H9 (cell line): ENCODE results near the gene IQCE. TPM values are rescaled to one million over a fixed set of nuclear protein-coding genes. Genes with fewer than 3 reads are reported as not detected.

ENCODE experiments used
- DNase-seq: peaks from one replicate; pipeline ENCODE4 v3.0.0-alpha.2; 2017
- H2AFZ ChIP-seq: one replicate; pipeline ENCODE4 v1.6.1; 2013; ENCODE audit warnings: mild to moderate bottlenecking, low read length, control low read depth, moderate library complexity
- H2AK5ac ChIP-seq: 2 replicates; pipeline ENCODE4 v1.6.1; 2013; ENCODE audit warnings: low read length, control low read depth, mixed read lengths; ENCODE audit not compliant: insufficient read length
- H2BK120ac ChIP-seq: one replicate; pipeline ENCODE4 v1.6.1; 2013; ENCODE audit warnings: low read depth, mild to moderate bottlenecking, low read length, control low read depth, inconsistent platforms; ENCODE audit not compliant: poor library complexity, severe bottlenecking
- H2BK12ac ChIP-seq: 2 replicates; pipeline ENCODE4 v1.6.1; 2013; ENCODE audit warnings: low read length, control low read depth, mixed read lengths, low read depth; ENCODE audit not compliant: insufficient read length
- H2BK15ac ChIP-seq: 2 replicates; pipeline ENCODE4 v1.6.1; 2013; ENCODE audit warnings: low read depth, low read length, control low read depth
- H2BK20ac ChIP-seq: one replicate; pipeline ENCODE4 v1.6.1; 2013; ENCODE audit warnings: low read depth, mild to moderate bottlenecking, low read length, control low read depth, inconsistent platforms; ENCODE audit not compliant: poor library complexity, severe bottlenecking
- H2BK5ac ChIP-seq: 2 replicates; pipeline ENCODE4 v1.6.1; 2013; ENCODE audit warnings: low read length, control low read depth, mixed read lengths; ENCODE audit not compliant: insufficient read length
- H3K14ac ChIP-seq: 2 replicates; pipeline ENCODE4 v1.6.1; 2013; ENCODE audit warnings: low read length, control low read depth; ENCODE audit not compliant: insufficient read depth
- H3K18ac ChIP-seq: 2 replicates; pipeline ENCODE4 v1.6.1; 2013; ENCODE audit warnings: low read depth, mild to moderate bottlenecking, mixed read lengths, low read length, control low read depth; ENCODE audit not compliant: insufficient read length
- H3K23ac ChIP-seq: 2 replicates; pipeline ENCODE4 v1.6.1; 2013; ENCODE audit warnings: low read length, control low read depth, mixed read lengths, low read depth; ENCODE audit not compliant: insufficient read length
- H3K23me2 ChIP-seq: 2 replicates; pipeline ENCODE4 v1.6.1; 2013; ENCODE audit warnings: low read depth, mild to moderate bottlenecking, mixed read lengths, low read length, control low read depth; ENCODE audit not compliant: insufficient read length, poor library complexity, severe bottlenecking
- H3K27ac ChIP-seq: 2 replicates; pipeline ENCODE4 v1.5.1; 2013; ENCODE audit warnings: low read length, control low read depth, mixed read lengths, low read depth; ENCODE audit not compliant: insufficient read length
- H3K27me3 ChIP-seq: 2 replicates; pipeline ENCODE4 v1.6.1; 2013; ENCODE audit warnings: low read length, control low read depth, inconsistent platforms; ENCODE audit not compliant: insufficient read depth
- H3K4ac ChIP-seq: 2 replicates; pipeline ENCODE4 v1.6.1; 2013; ENCODE audit warnings: low read depth, mild to moderate bottlenecking, control low read depth, inconsistent platforms, low read length, moderate library complexity
- H3K4me1 ChIP-seq: 2 replicates; pipeline ENCODE4 v1.6.1; 2013; ENCODE audit warnings: low read length, control low read depth, inconsistent platforms; ENCODE audit not compliant: insufficient read depth
- H3K4me2 ChIP-seq: 2 replicates; pipeline ENCODE4 v1.6.1; 2013; ENCODE audit warnings: low read length, control low read depth, mixed read lengths; ENCODE audit not compliant: insufficient read length, insufficient read depth
- H3K56ac ChIP-seq: 2 replicates; pipeline ENCODE4 v1.6.1; 2013; ENCODE audit warnings: low read depth, mild to moderate bottlenecking, mixed read lengths, low read length, control low read depth; ENCODE audit not compliant: insufficient read length
- H3K79me1 ChIP-seq: 2 replicates; pipeline ENCODE4 v1.6.1; 2013; ENCODE audit warnings: low read depth, mild to moderate bottlenecking, moderate library complexity, low read length, control low read depth, inconsistent platforms; ENCODE audit not compliant: insufficient read depth, poor library complexity, severe bottlenecking
- H3K79me2 ChIP-seq: 2 replicates; pipeline ENCODE4 v1.6.1; 2013; ENCODE audit warnings: low read length, control low read depth, inconsistent platforms; ENCODE audit not compliant: insufficient read depth
- H3K9ac ChIP-seq: 2 replicates; pipeline ENCODE4 v1.6.1; 2013; ENCODE audit warnings: low read length, control low read depth, mixed read lengths; ENCODE audit not compliant: insufficient read length; ENCODE audit errors: extremely low read depth
- H3K9me3 ChIP-seq: one replicate; pipeline ENCODE4 v1.6.1; 2013; ENCODE audit warnings: low read depth, low read length, inconsistent platforms; ENCODE audit not compliant: control insufficient read depth
- H3T11ph ChIP-seq: one replicate; pipeline ENCODE4 v1.6.1; 2013; ENCODE audit warnings: mild to moderate bottlenecking, low read length, control low read depth, inconsistent platforms
- H4K20me1 ChIP-seq: one replicate; pipeline ENCODE4 v1.6.1; 2013; ENCODE audit not compliant: control insufficient read depth, insufficient read length, insufficient read depth
- H4K5ac ChIP-seq: 2 replicates; pipeline ENCODE4 v1.6.1; 2013; ENCODE audit warnings: low read depth, mild to moderate bottlenecking, mixed read lengths, low read length, control low read depth; ENCODE audit not compliant: insufficient read length
- H4K8ac ChIP-seq: replicated peaks from 2 replicates; pipeline ENCODE4 v1.6.1; 2013; ENCODE audit warnings: low read length, control low read depth, mixed read lengths, low read depth; ENCODE audit not compliant: insufficient read length
- H4K91ac ChIP-seq: 2 replicates; pipeline ENCODE4 v1.6.1; 2013; ENCODE audit warnings: low read depth, mild to moderate bottlenecking, moderate library complexity, mixed read lengths, low read length, control low read depth; ENCODE audit not compliant: insufficient read length
- H3K27ac Mint-ChIP-seq, 3 experiments: 2 replicates in 2 of 3; 3 replicates in 1 of 3; pipeline ENCODE4 v1.8.0; 2020 to 2021; ENCODE audit warnings: mixed read lengths in 3 of 3, mild to moderate bottlenecking in 1 of 3, moderate library complexity in 1 of 3
- H3K27me3 Mint-ChIP-seq: 2 replicates; pipeline ENCODE4 v1.8.0; 2021; ENCODE audit warnings: low read depth, mild to moderate bottlenecking, moderate library complexity, mixed read lengths
- H3K36me3 Mint-ChIP-seq, 3 experiments: 2 replicates in 2 of 3; 3 replicates in 1 of 3; pipeline ENCODE4 v1.8.0; 2020 to 2021; ENCODE audit warnings: low read depth in 3 of 3, mixed read lengths in 3 of 3; ENCODE audit not compliant: insufficient read depth in 1 of 3
- H3K4me1 Mint-ChIP-seq, 2 experiments: 2 replicates each; pipeline ENCODE4 v1.8.0; 2020; ENCODE audit warnings: mixed read lengths in 2 of 2
- H3K4me3 Mint-ChIP-seq, 2 experiments: 2 replicates in 1 of 2; 3 replicates in 1 of 2; pipeline ENCODE4 v1.8.0; 2020 to 2021; ENCODE audit warnings: mild to moderate bottlenecking in 2 of 2, mixed read lengths in 2 of 2, moderate library complexity in 1 of 2
- H3K9me3 Mint-ChIP-seq, 2 experiments: 2 replicates in 1 of 2; 3 replicates in 1 of 2; pipeline ENCODE4 v1.8.0; 2020; ENCODE audit warnings: mild to moderate bottlenecking in 2 of 2, mixed read lengths in 2 of 2, moderate library complexity in 1 of 2
- CTCF ChIP-seq: fragments of 200-600 bp; sonication (generic); conservative IDR thresholded peaks from 3 replicates; pipeline ENCODE4 v1.8.0; 2021; ENCODE audit warnings: antibody characterized with exemption, mild to moderate bottlenecking
- WGBS: extraction: QIAGEN DNeasy Blood & Tissue Kit; methylation state at CpG from one replicate; pipeline ENCODE4 v1.1.7; 2013; ENCODE audit warnings: missing lambda C conversion rate, low lambda C conversion rate, mixed read lengths; ENCODE audit not compliant: insufficient read length; ENCODE audit errors: extremely low coverage; 5-methylcytosine and 5-hydroxymethylcytosine counted together
- total RNA-seq: library from RNA; stranded (reverse); gene quantifications from 2 replicates; pipeline ENCODE4 v1.2.1, GENCODE V29; 2021

The IQCE gene
- total RNA-seq, 1 experiment from 2014 or later, result 7.0 TPM

GRCh38 chr7:2632733-2633537, 74.2 kb downstream of the IQCE start:
- Histone ChIP-seq H3T11ph (no peak overlapping the region), H3K23me2 (peaks cover 18% of the 10 kb centered on the region), H4K8ac (no peak overlapping the region), H3K56ac (no peak overlapping the region), H3K27ac (no peak overlapping the region), H3K79me2 (peaks cover 39% of the 10 kb centered on the region; the same call in 1 of the 2 replicates), H3K27me3 (no peaks in the 10 kb centered on the region), H2AK5ac (no peak overlapping the region), H3K4me1 (no peaks in the 10 kb centered on the region), H4K20me1 (peaks cover 4% of the 10 kb centered on the region), H4K91ac (no peak overlapping the region), H2BK12ac (no peak overlapping the region), H2BK5ac (no peak overlapping the region), H3K4me2 (peak overlapping the region; percentile 83), H2BK15ac (no peak overlapping the region), H4K5ac (no peak overlapping the region), H2BK20ac (no peak overlapping the region), H2AFZ (no peak overlapping the region), H3K23ac (no peak overlapping the region), H3K79me1 (peaks cover 4% of the 10 kb centered on the region), H2BK120ac (no peak overlapping the region), H3K9ac (peak overlapping the region; percentile 83), H3K9me3 (no peaks in the 10 kb centered on the region), H3K18ac (no peak overlapping the region), H3K14ac (peak overlapping the region; percentile 78), H3K4ac (no peak overlapping the region)
- H3K4me3 Mint-ChIP-seq, result peak overlapping the region; percentile 85 to 95
- H3K27ac Mint-ChIP-seq, result peak overlapping the region in 2 of 3 experiments; percentile 88 to 90; a peak in 5 of 7 replicates
- no CpG with 5 or more reads among the region's 35 CpGs for WGBS
- TF ChIP-seq CTCF, result no peak
- H3K36me3 Mint-ChIP-seq, result peaks cover 1 to 8% (median 7%) of the 10 kb centered on the region in 3 experiments; a peak in 5 of 7 replicates
- H3K27me3 Mint-ChIP-seq, result no peaks in the 10 kb centered on the region
- H3K9me3 Mint-ChIP-seq, result no peaks in the 10 kb centered on the region
- H3K4me1 Mint-ChIP-seq, result peaks cover 14 to 16% of the 10 kb centered on the region in 2 experiments
- DNase-seq, result no peak
